ENCODE data around the gene SPRR3. TPM values are rescaled to one million over a fixed set of nuclear protein-coding genes. Genes with fewer than 3 reads are reported as not detected.

The SPRR3 gene
- total RNA-seq, 2 experiments from 2014 or later, result not detected

GRCh38 chr1:153028766-153029165, 27.2 kb downstream of the SPRR3 start:
- POLR2A ChIA-PET, result no interaction called here
- Histone ChIP-seq H3K9me3 (ENCODE audit: control insufficient read depth in 1 of 2, insufficient read depth in 1 of 2, low read length in 2 of 2) (no peaks in the 10 kb centered on the region), H3K4me1 (ENCODE audit: insufficient read depth, low read length) (no peaks in the 10 kb centered on the region), H3K27me3 (ENCODE audit: control insufficient read depth in 1 of 2, insufficient read depth in 2 of 2, low read length in 2 of 2) (no peaks in the 10 kb centered on the region), H3K36me3 (ENCODE audit: insufficient read depth, low read length) (no peaks in the 10 kb centered on the region), H3K4me3 (ENCODE audit: low read length) (no peak overlapping the region), H3K27ac (ENCODE audit: low read depth in 1 of 2, low read length in 2 of 2) (no peak overlapping the region)
- Mint-ChIP-seq H3K9me3 (no peaks in the 10 kb centered on the region), H3K4me3 (no peak overlapping the region), H3K27ac (no peak overlapping the region), H3K4me1 (ENCODE audit: low read depth) (no peaks in the 10 kb centered on the region), H3K27me3 (peaks cover 34% of the 10 kb centered on the region), H3K36me3 (ENCODE audit: low read depth) (no peaks in the 10 kb centered on the region)
- no peak for DNase-seq
- CTCF ChIA-PET, result no interaction called here
- intact Hi-C loops (cut with DNase I, micrococcal nuclease), result no loop called here
- no peak for ATAC-seq (ENCODE audit: poor library complexity)
- TF ChIP-seq CTCF (IDR thresholded peaks at IDR 0.05), result no peak

- DNase-seq (no peak), ATAC-seq (ENCODE audit: poor library complexity) (no peak)
- Histone ChIP-seq H3K27ac (ENCODE audit: low read depth in 1 of 2, low read length in 2 of 2) (no peak within 1 kb of the TSS), H3K4me1 (ENCODE audit: insufficient read depth, low read length) (no peaks in the 10 kb centered on the region), H3K36me3 (ENCODE audit: insufficient read depth, low read length) (no peaks in the 10 kb centered on the region), H3K27me3 (ENCODE audit: control insufficient read depth in 1 of 2, insufficient read depth in 2 of 2, low read length in 2 of 2) (no peaks in the 10 kb centered on the region), H3K4me3 (ENCODE audit: low read length) (no peak within 1 kb of the TSS), H3K9me3 (ENCODE audit: control insufficient read depth in 1 of 2, insufficient read depth in 1 of 2, low read length in 2 of 2) (no peaks in the 10 kb centered on the region)
- POLR2A ChIA-PET, result no interaction called here
- Mint-ChIP-seq H3K4me3 (no peak within 1 kb of the TSS), H3K27me3 (peaks cover 34% of the 10 kb centered on the region), H3K36me3 (ENCODE audit: low read depth) (no peaks in the 10 kb centered on the region), H3K4me1 (ENCODE audit: low read depth) (no peaks in the 10 kb centered on the region), H3K27ac (no peak within 1 kb of the TSS), H3K9me3 (no peaks in the 10 kb centered on the region)
- CTCF ChIA-PET, result no interaction called here
- intact Hi-C loops (cut with DNase I, micrococcal nuclease), result no loop called here
- TF ChIP-seq CTCF (IDR thresholded peaks at IDR 0.05), result no peak
These were observed 29.3 kb downstream of the SPRR3 start, which contains the start of gene SPRR1B for GRCh38 chr1:153030895-153031294. SPRR1B (plus strand) TSS chr1:153031203; CDS start chr1:153032346, 1,143 bp downstream.

GRCh38 chr1:153032073-153032472, 30.5 kb downstream of the SPRR3 start:
- no peaks in the 10 kb centered on the region for H3K4me1 Mint-ChIP-seq (ENCODE audit: low read depth)
- ATAC-seq (ENCODE audit: poor library complexity) (no peak), DNase-seq (no peak)
- Histone ChIP-seq H3K27me3 (ENCODE audit: control insufficient read depth in 1 of 2, insufficient read depth in 2 of 2, low read length in 2 of 2) (no peaks in the 10 kb centered on the region), H3K27ac (ENCODE audit: low read depth in 1 of 2, low read length in 2 of 2) (no peak overlapping the region), H3K36me3 (ENCODE audit: insufficient read depth, low read length) (no peaks in the 10 kb centered on the region), H3K9me3 (ENCODE audit: control insufficient read depth in 1 of 2, insufficient read depth in 1 of 2, low read length in 2 of 2) (no peaks in the 10 kb centered on the region), H3K4me3 (ENCODE audit: low read length) (no peak overlapping the region), H3K4me1 (ENCODE audit: insufficient read depth, low read length) (no peaks in the 10 kb centered on the region)
- H3K4me3 Mint-ChIP-seq, result no peak overlapping the region
- peaks cover 29% of the 10 kb centered on the region for H3K27me3 Mint-ChIP-seq
- CTCF ChIA-PET, result no interaction called here
- no peak for TF ChIP-seq CTCF (IDR thresholded peaks at IDR 0.05)
- H3K36me3 Mint-ChIP-seq (ENCODE audit: low read depth), result no peaks in the 10 kb centered on the region
- no peak overlapping the region for H3K27ac Mint-ChIP-seq
- POLR2A ChIA-PET, result no interaction called here
- H3K9me3 Mint-ChIP-seq, result no peaks in the 10 kb centered on the region
- intact Hi-C loops (cut with DNase I, micrococcal nuclease), result no loop called here
